Ascending aorta (tissue), 2 donors: ENCODE data around the gene NEBL. TPM values are rescaled to one million over a fixed set of nuclear protein-coding genes. Genes with fewer than 3 reads are reported as not detected.

Source experiments
- DNase-seq, 2 donors: peaks; one replicate each; pipeline ENCODE4 v3.0.0-alpha.2; 2019; ENCODE audit warnings: low spot score in 2 of 2
- H3K27ac ChIP-seq, 2 donors: fragments of 200-600 bp; sonication (generic); one replicate each; pipeline ENCODE4 v1.5.1; 2016 to 2017; ENCODE audit warnings: mild to moderate bottlenecking in 1 of 2
- H3K27me3 ChIP-seq: fragments of 200-600 bp; sonication (generic); one replicate; pipeline ENCODE4 v1.5.1; 2017
- H3K36me3 ChIP-seq, 2 donors: fragments of 200-600 bp; sonication (generic); one replicate each; pipeline ENCODE4 v1.5.1; 2016
- H3K4me1 ChIP-seq, 2 donors: fragments of 200-600 bp; sonication (generic); one replicate each; pipeline ENCODE4 v1.5.1; 2016 to 2017; ENCODE audit warnings: mild to moderate bottlenecking in 1 of 2
- H3K4me3 ChIP-seq, 2 donors: fragments of 200-600 bp; sonication (generic); one replicate each; pipeline ENCODE4 v1.5.1; 2016 to 2017; ENCODE audit warnings: mild to moderate bottlenecking in 1 of 2
- H3K9me3 ChIP-seq, 2 donors: fragments of 200-600 bp; sonication (generic); one replicate each; pipeline ENCODE4 v1.5.1; 2016
- intact Hi-C: fragments of 100-400 bp; cut with DNase I; formaldehyde crosslinking; loops from one replicate; pipeline ENCODE4 v1.15.1; 2023
- total RNA-seq: library from RNA; depleted of rRNA; stranded (reverse); fragments of >200 nt; gene quantifications from one replicate; pipeline ENCODE4 v1.1.0, GENCODE V29; 2016
- TF ChIP-seq, protein P1 (sequence below), 3 experiments: fragments of 200-600 bp in 2 of 3; fragments of 450-650 bp in 1 of 3; sonication (generic) in 2 of 3; IDR thresholded peaks; one replicate each; pipeline ENCODE4 v1.5.1; 2016 to 2019; ENCODE audit warnings: antibody characterized with exemption in 3 of 3, mild to moderate bottlenecking in 1 of 3, moderate library complexity in 1 of 3

The NEBL gene
- total RNA-seq, 1 donor from 2014 or later = 0.21 TPM

DNA sequence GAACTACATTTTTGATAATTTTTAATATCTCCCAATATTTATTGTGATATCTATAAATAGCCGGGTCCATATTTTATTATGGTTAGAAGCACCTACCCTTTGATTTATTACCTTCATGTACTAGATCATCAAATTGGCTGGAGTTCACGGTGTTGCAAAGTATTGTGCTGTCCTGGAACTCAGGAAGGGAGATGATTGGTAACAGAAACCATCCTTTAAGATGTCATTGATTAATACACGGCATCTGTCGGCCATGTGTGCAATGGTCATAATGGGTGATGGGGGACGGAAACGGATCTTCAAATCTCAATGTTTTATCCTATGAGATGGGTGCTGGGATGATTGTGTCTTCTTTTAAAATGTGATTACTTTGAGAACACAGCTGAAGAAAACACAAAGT lies 157.0 kb downstream of the NEBL start:
- TF ChIP-seq, protein P1, sequence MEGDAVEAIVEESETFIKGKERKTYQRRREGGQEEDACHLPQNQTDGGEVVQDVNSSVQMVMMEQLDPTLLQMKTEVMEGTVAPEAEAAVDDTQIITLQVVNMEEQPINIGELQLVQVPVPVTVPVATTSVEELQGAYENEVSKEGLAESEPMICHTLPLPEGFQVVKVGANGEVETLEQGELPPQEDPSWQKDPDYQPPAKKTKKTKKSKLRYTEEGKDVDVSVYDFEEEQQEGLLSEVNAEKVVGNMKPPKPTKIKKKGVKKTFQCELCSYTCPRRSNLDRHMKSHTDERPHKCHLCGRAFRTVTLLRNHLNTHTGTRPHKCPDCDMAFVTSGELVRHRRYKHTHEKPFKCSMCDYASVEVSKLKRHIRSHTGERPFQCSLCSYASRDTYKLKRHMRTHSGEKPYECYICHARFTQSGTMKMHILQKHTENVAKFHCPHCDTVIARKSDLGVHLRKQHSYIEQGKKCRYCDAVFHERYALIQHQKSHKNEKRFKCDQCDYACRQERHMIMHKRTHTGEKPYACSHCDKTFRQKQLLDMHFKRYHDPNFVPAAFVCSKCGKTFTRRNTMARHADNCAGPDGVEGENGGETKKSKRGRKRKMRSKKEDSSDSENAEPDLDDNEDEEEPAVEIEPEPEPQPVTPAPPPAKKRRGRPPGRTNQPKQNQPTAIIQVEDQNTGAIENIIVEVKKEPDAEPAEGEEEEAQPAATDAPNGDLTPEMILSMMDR (IDR thresholded peaks at IDR 0.05) = no peak
- intact Hi-C loops = loop anchor here (10.0 kb wide), 2 partner anchors 325 to 1085 kb away; no protein-coding TSS in a partner anchor
- Histone ChIP-seq H3K27ac (no peak overlapping the region), H3K36me3 (no peaks in the 10 kb centered on the region), H3K4me1 (peaks cover 0 to 19% of the 10 kb centered on the region in 2 donors), H3K9me3 (no peaks in the 10 kb centered on the region), H3K4me3 (no peak overlapping the region), H3K27me3 (no peaks in the 10 kb centered on the region)
- DNase-seq = no peak

GRCh38 chr10:20737107-20737506 lies 160.0 kb downstream of the NEBL start:
- Histone ChIP-seq H3K27ac (no peak overlapping the region), H3K4me3 (no peak overlapping the region), H3K36me3 (no peaks in the 10 kb centered on the region), H3K27me3 (no peaks in the 10 kb centered on the region), H3K9me3 (no peaks in the 10 kb centered on the region), H3K4me1 (no peaks in the 10 kb centered on the region)
- intact Hi-C loops = no loop called here
- TF ChIP-seq, protein P1 (IDR thresholded peaks at IDR 0.05) = no peak
- no peak for DNase-seq
